IMR-90 (cell line): Measurements from ENCODE around the gene PHOSPHO1. TPM values are rescaled to one million over a fixed set of nuclear protein-coding genes. Genes with fewer than 3 reads are reported as not detected.

Source experiments
- ATAC-seq: fragments of 200-7000 bp; cut with Tn5 transposase; 2 replicates; pipeline ENCODE4 v1.9.1; 2020; ENCODE audit warnings: low read depth, mild to moderate bottlenecking, moderate library complexity
- BruUV-seq: library from RNA; stranded (reverse); fragments of 400-500 nt; replicated peaks from 2 replicates; lab custom pipeline; 2021; lab: Mats Ljungman, UMichigan
- CTCF ChIA-PET: fragments of 300-600 bp; formaldehyde crosslinking; extraction: SDS; loops from one replicate; lab custom pipeline; 2021; ENCODE audit warnings: antibody characterized with exemption; lab: Yijun Ruan, JAX
- POLR2A ChIA-PET: fragments of 300-600 bp; sonication (Branson Sonifier 250); formaldehyde crosslinking; loops from one replicate; lab custom pipeline; 2022; ENCODE audit warnings: antibody characterized with exemption; ENCODE audit not compliant: unreplicated experiment; lab: Charles Lee
- DNase-seq: peaks from one replicate; pipeline ENCODE4 v3.0.0; 2013
- H2AFZ ChIP-seq: replicated peaks from 2 replicates; pipeline ENCODE3; 2013; ENCODE audit warnings: low read length, mild to moderate bottlenecking; ENCODE audit not compliant: poor library complexity
- H2AK5ac ChIP-seq: 2 replicates; pipeline ENCODE4 v1.6.1; 2013; ENCODE audit warnings: low read depth, low read length, inconsistent platforms
- H2AK9ac ChIP-seq: replicated peaks from 2 replicates; pipeline ENCODE3; 2013; ENCODE audit warnings: mild to moderate bottlenecking, low read depth, low read length, moderate library complexity; ENCODE audit not compliant: poor library complexity
- H2BK120ac ChIP-seq: 2 replicates; pipeline ENCODE4 v1.6.1; 2013; ENCODE audit warnings: low read depth, low read length, inconsistent platforms
- H2BK15ac ChIP-seq: 3 replicates; pipeline ENCODE4 v1.6.1; 2013; ENCODE audit warnings: low read depth, low read length, inconsistent platforms
- H2BK20ac ChIP-seq: 2 replicates; pipeline ENCODE4 v1.6.1; 2013; ENCODE audit warnings: low read depth, mild to moderate bottlenecking, inconsistent platforms, low read length, moderate library complexity
- H2BK5ac ChIP-seq: 2 replicates; pipeline ENCODE4 v1.6.1; 2013; ENCODE audit warnings: mild to moderate bottlenecking, low read depth, low read length, inconsistent platforms; ENCODE audit not compliant: poor library complexity, severe bottlenecking
- H3K14ac ChIP-seq: replicated peaks from 2 replicates; pipeline ENCODE4 v1.6.1; 2013; ENCODE audit warnings: low read depth, low read length, inconsistent platforms
- H3K18ac ChIP-seq: 2 replicates; pipeline ENCODE4 v1.6.1; 2013; ENCODE audit warnings: low read depth, low read length, control low read depth
- H3K23ac ChIP-seq: 2 replicates; pipeline ENCODE4 v1.6.1; 2013; ENCODE audit warnings: low read depth, low read length, inconsistent platforms
- H3K27ac ChIP-seq: 2 replicates; pipeline ENCODE4 v1.5.1; 2013; ENCODE audit warnings: mild to moderate bottlenecking, control low read depth, low read length; ENCODE audit not compliant: insufficient read depth
- H3K27me3 ChIP-seq: 2 replicates; pipeline ENCODE4 v1.6.1; 2013; ENCODE audit warnings: low read length; ENCODE audit not compliant: control insufficient read depth, insufficient read depth
- H3K36me3 ChIP-seq: 2 replicates; pipeline ENCODE4 v1.6.1; 2013; ENCODE audit warnings: low read length, mixed read lengths; ENCODE audit not compliant: control insufficient read depth, insufficient read depth
- H3K4ac ChIP-seq: 2 replicates; pipeline ENCODE4 v1.6.1; 2013; ENCODE audit warnings: low read depth, low read length, inconsistent platforms
- H3K4me1 ChIP-seq: 2 replicates; pipeline ENCODE4 v1.6.1; 2013; ENCODE audit warnings: low read length, mixed read lengths; ENCODE audit not compliant: control insufficient read depth, insufficient read depth
- H3K4me2 ChIP-seq: 2 replicates; pipeline ENCODE4 v1.6.1; 2013; ENCODE audit warnings: low read depth, mild to moderate bottlenecking, control low read depth, low read length, moderate library complexity
- H3K4me3 ChIP-seq: 2 replicates; pipeline ENCODE4 v1.5.1; 2013; ENCODE audit warnings: low read depth, mild to moderate bottlenecking, control low read depth, low read length, moderate library complexity; ENCODE audit not compliant: insufficient read depth
- H3K56ac ChIP-seq: 2 replicates; pipeline ENCODE4 v1.6.1; 2013; ENCODE audit warnings: low read length, inconsistent platforms; ENCODE audit not compliant: insufficient read depth; ENCODE audit errors: extremely low read depth
- H3K79me1 ChIP-seq, 2 experiments: 2 replicates each; pipeline ENCODE4 v1.6.1; 2013; ENCODE audit warnings: low read length in 2 of 2, inconsistent platforms in 1 of 2, low read depth in 1 of 2
- H3K9ac ChIP-seq: 2 replicates; pipeline ENCODE4 v1.6.1; 2013; ENCODE audit warnings: low read depth, low read length, control low read depth
- H3K9me1 ChIP-seq: 2 replicates; pipeline ENCODE4 v1.6.1; 2013; ENCODE audit warnings: low read length, inconsistent platforms; ENCODE audit not compliant: insufficient read depth
- H3K9me3 ChIP-seq: 2 replicates; pipeline ENCODE4 v1.6.1; 2013; ENCODE audit warnings: low read length; ENCODE audit not compliant: control insufficient read depth, insufficient read depth
- H4K20me1 ChIP-seq: 2 replicates; pipeline ENCODE4 v1.6.1; 2013; ENCODE audit warnings: low read length, inconsistent platforms; ENCODE audit not compliant: insufficient read depth
- H4K5ac ChIP-seq: 2 replicates; pipeline ENCODE4 v1.6.1; 2013; ENCODE audit warnings: mild to moderate bottlenecking, low read depth, low read length, control low read depth
- H4K8ac ChIP-seq, 2 experiments: 2 replicates each; pipeline ENCODE4 v1.6.1; 2013; ENCODE audit warnings: low read depth in 2 of 2, low read length in 2 of 2, control low read depth in 1 of 2, inconsistent platforms in 1 of 2
- H4K91ac ChIP-seq: 2 replicates; pipeline ENCODE4 v1.6.1; 2013; ENCODE audit warnings: low read depth, low read length, inconsistent platforms; ENCODE audit not compliant: insufficient read depth
- FOS ChIP-seq: fragments of 150-350 bp; IDR thresholded peaks from 2 replicates; pipeline ENCODE4 v1.6.1; 2016; ENCODE audit warnings: low read depth, low read length
- WGBS, 2 experiments: methylation state at CpG; one replicate each; pipeline versions ENCODE4 v1.1.5 to v1.1.7; 2013; ENCODE audit warnings: missing lambda C conversion rate in 2 of 2; ENCODE audit not compliant: insufficient read length in 1 of 2; ENCODE audit errors: extremely low coverage in 2 of 2; 5-methylcytosine and 5-hydroxymethylcytosine counted together
- dilution Hi-C: fragments of 300-500 bp; cut with HindIII; formaldehyde crosslinking; loops from one replicate; pipeline ENCODE4 v1.14.3; 2018; ENCODE audit warnings: low sequenced_read_pairs; ENCODE audit not compliant: unreplicated experiment
- in situ Hi-C: fragments of 300-500 bp; cut with MboI; formaldehyde crosslinking; loops from 3 replicates; pipeline ENCODE4 v1.14.3; 2019; ENCODE audit warnings: low sequenced_read_pairs, inconsistent platforms, mixed read lengths
- intact Hi-C: fragments of 100-400 bp; cut with micrococcal nuclease; formaldehyde crosslinking; loops from 2 replicates; pipeline ENCODE4 v1.10.0; 2022
- polyA plus RNA-seq, 3 experiments: library from polyadenylated mRNA; depleted of rRNA; stranded (reverse); fragments of >200 nt; gene quantifications; 2 replicates each; pipeline ENCODE4 v1.2.3, GENCODE V29; 2012; ENCODE audit warnings: low replicate concordance in 1 of 3
- total RNA-seq: library from RNA; depleted of rRNA; stranded (reverse); fragments of >200 nt; gene quantifications from 2 replicates; pipeline ENCODE4 v1.2.3, GENCODE V29; 2012

PHOSPHO1 gene
- total and polyA plus RNA-seq, 2 of the 4 experiments (the other 2 are of a cell fraction) = under 0.01 to 0.48 TPM

DNA sequence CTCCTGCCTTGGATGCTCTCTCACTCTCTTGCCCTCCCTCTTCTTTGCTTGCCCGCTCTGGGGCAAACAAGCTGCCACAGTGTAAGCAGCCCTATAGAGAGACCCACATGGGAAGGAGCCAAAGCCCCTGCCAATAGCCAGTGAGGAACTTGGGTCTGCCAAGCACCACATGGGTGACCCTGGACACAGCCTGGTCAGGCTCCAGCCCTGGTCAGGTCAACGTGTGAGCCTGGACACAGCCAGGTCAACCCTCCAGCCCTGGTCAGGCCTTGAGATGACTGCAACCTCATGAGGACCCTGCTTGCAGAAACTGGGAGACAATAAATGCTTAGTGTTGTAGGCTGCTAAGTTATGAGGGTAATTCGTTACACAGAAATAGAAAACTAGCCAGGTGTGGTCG lies 14.3 kb upstream of the PHOSPHO1 start:
- intact Hi-C loops (no loop called here), dilution Hi-C loops (no loop called here), in situ Hi-C loops (no loop called here)
- Histone ChIP-seq H3K36me3 (no peaks in the 10 kb centered on the region), H4K8ac (no peak overlapping the region), H3K9me3 (no peaks in the 10 kb centered on the region), H3K4me1 (no peaks in the 10 kb centered on the region), H4K20me1 (no peaks in the 10 kb centered on the region), H2AFZ (no peak overlapping the region), H4K5ac (no peak overlapping the region), H3K4ac (no peak overlapping the region), H3K56ac (no peak overlapping the region), H2AK5ac (no peak overlapping the region), H3K27ac (no peak overlapping the region), H3K9ac (no peak overlapping the region), H2BK20ac (no peak overlapping the region), H3K27me3 (peaks cover 15% of the 10 kb centered on the region), H3K79me1 (no peaks in the 10 kb centered on the region), H3K4me3 (no peak overlapping the region), H2BK15ac (no peak overlapping the region), H3K23ac (no peak overlapping the region), H2BK5ac (no peak overlapping the region), H3K4me2 (no peak overlapping the region), H4K91ac (no peak overlapping the region), H2BK120ac (no peak overlapping the region), H2AK9ac (no peak overlapping the region), H3K18ac (no peak overlapping the region), H3K14ac (no peak overlapping the region), H3K9me1 (no peaks in the 10 kb centered on the region)
- no peak for TF ChIP-seq FOS
- ChIA-PET POLR2A (no interaction called here), CTCF (no interaction called here)
- DNase-seq (no peak), ATAC-seq (no peak)
- BruUV-seq = no TSS peak
- WGBS, 2 experiments = no CpG with 5 or more reads among the region's 4 CpGs
